HT1080 (cell line): Measurements from ENCODE around the gene SETD7. TPM values are rescaled to one million over a fixed set of nuclear protein-coding genes. Genes with fewer than 3 reads are reported as not detected.
A peak's percentile ranks its signal among the peaks of the same experiment; 100 is the strongest.

Experiments
- DNase-seq: peaks from one replicate; pipeline ENCODE4 v3.0.0-alpha.2; 2015; ENCODE audit warnings: low read depth
- polyA plus RNA-seq, 2 experiments: library from polyadenylated mRNA; depleted of rRNA; stranded (reverse); fragments of >200 nt; gene quantifications; 2 replicates each; pipeline ENCODE4 v1.2.3, GENCODE V29; 2015
- total RNA-seq: library from RNA; depleted of rRNA; stranded (reverse); fragments of >200 nt; shearing (Covaris generic); gene quantifications from 2 replicates; pipeline ENCODE4 v1.2.3, GENCODE V29; 2014; rRNA removed

Gene SETD7
- total RNA-seq = 42.2 and 45.2 TPM in 2 replicates
- polyA plus RNA-seq (2015; cell fraction: cytosol; rRNA removed) = 26.0 and 33.2 TPM in 2 replicates
- polyA plus RNA-seq (2015; cell fraction: nucleus; rRNA removed) = 19.7 and 20.2 TPM in 2 replicates

- DNase-seq = peak; percentile 84
Measured at GRCh38 chr4:139556071-139556723, at the start of gene SETD7. Gene SETD7, minus strand, starts transcription at chr4:139556219. Its CDS starts 82 bp downstream, at chr4:139556137.

GRCh38 chr4:139605516-139605915 is 49.5 kb upstream of the SETD7 start:
- no peak for DNase-seq

- peak; percentile 66 for DNase-seq
Measured at GRCh38 chr4:139603576-139604410, 47.8 kb upstream of the SETD7 start.

DNA sequence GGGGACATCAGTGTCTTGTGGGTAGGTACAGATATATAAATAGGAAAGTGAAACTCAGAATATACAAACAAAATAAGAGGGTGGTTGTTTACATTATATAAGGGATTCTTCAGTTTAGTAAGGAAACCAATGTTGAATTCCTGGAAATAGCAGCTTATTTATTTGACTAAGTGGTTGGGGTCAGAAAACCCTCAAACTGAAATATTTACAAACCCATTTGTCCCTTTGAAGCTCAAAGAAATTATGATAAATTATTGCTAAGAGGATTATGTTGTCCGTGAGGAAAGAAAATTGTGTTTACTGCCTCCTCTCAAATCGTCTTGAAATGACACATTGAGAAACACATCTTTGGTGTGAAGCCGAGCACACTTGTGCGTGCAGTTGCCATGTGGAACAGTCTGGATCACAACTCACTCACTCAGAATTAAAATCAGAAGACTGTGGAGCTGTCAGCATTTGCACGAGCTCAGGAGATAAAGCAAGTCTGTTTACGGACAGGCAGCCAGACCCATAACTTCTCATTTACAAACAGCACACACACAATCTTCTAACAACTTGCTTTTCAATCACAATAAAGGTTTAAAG is 46.8 kb upstream of the SETD7 start:
- no peak for DNase-seq

DNA sequence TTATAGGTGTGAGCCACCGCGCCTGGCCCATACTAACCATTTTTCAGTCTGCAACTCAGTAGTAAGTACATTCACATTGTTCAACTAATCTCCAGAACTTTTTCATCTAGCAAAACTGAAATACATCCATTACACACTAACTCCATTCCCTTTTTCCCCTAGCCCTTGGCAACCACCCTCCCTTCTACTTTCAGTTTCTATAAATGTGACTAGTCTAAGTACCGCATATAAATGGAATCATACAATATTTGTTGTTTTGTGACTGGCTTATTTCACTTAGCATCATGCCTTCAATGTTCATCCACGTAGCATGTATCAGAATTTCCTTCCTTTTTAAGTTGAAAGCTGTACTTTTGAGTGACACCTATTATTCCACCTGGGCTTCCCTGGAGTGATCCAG is 44.6 kb upstream of the SETD7 start:
- no peak for DNase-seq

GRCh38 chr4:139599594-139600374 is 43.8 kb upstream of the SETD7 start:
- peak; percentile 86 for DNase-seq

- DNase-seq = no peak
Measured at GRCh38 chr4:139599076-139599475, 43.1 kb upstream of the SETD7 start.

DNA sequence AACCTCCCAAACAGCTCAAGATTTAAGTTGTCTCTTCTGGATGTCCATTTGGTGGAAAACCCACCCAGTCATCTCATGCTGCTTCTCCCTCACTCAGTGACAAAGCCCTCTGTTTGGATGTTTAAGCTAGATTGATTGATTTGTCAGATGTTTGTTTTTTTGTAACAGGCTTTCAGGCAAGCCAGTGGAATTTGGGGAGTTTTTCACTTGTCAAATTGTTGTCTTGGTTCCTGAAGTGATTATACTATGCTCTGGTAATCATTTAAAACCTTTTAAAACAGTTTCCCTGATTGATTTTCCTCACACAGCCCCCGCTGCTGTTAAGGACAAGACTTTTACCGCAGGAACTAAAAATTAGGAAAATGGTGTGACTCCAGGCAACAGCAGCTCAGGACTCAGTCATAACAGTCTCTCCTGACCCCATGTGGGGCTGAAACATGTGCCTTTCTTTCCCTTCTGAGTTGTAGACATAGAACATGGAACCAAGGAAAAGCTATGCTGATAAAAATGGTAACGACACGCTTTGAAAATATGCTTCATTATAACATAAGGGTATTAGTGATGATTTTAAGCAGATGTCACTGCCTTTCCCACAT is 40.8 kb upstream of the SETD7 start:
- no peak for DNase-seq

- peak; percentile 27 for DNase-seq
Measured at GRCh38 chr4:139596034-139596683, 40.1 kb upstream of the SETD7 start.

DNA sequence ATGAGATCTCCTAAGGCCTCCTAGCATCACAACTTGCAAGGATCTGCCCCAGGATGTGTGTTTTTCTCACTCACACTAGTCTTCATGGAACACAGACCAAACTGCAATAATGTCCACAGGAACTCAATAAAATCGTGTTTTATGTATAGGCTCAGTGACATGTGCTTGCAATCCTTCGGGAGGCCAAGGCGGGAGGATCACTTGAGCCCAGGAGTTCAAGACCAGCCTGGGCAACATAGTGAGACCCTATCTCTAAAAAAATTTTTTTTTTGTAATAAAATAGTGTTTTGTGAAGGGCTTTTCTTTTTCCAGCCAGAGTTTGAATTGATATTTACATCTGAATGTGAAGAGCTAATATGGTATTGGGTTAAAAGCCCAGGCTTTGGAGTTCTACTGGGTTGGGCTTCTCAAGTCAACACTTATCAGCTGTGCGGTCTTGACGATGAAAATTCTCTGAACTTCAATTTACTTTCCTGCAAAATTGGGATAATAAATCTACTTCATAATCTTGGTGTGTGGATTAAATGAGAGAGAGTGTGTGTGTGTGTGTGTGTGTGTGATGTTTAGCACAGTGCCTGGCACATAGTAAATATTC is 38.7 kb upstream of the SETD7 start:
- no peak for DNase-seq

DNA sequence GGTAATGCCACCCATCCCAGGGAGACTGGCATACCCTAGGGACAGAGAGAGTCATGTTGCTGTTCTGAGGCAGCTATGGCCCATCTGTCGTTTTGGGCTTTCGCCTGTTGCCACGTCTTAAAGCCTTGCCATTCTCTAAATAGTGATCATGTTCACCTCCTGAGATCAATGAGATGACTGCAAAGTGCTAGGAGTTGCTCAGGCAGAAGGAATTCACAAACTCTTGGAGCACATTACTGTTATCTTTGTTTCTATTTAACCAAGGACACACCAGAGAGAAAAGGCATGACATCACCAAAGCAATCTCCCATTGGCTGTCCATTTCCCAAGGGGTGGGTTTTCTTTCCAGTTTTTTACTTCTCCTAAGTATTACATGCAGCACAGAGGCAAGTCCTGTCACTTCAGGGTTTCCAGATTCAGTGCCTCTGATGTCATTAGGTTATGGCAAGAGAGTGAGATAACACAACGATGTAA is 37.1 kb upstream of the SETD7 start:
- no peak for DNase-seq

DNA sequence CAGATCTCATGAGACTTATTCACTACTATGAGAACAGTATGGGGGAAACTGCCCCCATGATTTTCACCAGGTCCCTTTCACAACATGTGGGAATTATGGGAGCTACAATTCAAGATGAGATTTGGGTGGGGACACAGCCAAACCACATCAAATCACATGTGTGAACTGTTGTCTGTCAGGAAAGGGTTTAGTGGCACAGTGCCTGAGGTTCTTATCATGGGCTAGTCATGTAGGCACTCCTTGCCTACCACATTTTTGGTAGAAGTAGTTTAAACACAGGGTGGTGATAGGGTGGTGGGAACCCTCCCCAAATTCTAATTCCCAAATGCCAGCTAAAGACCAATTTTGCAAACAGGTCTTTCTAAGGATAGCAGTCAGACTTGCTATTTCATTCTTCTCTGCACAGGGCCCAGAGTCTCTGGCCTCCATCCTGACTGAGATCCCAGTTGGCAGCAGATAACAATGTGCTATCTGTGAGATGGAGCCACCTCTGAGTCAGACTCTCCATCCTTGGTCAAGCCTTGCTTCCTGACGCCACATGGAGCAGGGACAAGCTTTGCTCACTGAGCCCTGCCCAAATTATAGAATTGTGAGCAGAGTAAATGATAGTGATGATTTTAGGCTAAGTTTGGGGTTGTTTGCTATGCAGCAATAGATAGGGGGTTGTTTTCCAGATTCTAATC is 33.5 kb upstream of the SETD7 start:
- peak; percentile 26 for DNase-seq

DNA sequence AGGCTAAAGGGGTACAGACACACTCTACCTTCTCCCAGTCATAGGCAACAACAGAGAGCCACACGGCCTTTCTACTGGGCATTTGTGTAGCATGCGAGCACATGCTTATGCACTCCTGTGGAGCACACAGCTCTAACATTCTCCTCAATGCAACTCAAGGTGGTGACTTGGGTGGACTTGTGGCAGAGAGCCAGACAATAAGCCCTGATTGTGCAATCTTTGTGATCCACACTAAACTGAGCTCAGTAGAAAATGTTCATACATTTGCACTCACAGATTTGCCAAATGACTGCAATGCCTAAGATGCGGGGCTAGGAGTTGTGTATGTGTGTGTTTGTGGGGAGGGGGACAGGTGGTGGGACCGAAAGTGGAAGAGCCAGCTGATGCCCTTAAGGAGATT is 31.4 kb upstream of the SETD7 start:
- DNase-seq = no peak

- no peak for DNase-seq
Measured at GRCh38 chr4:139585473-139585872, 29.5 kb upstream of the SETD7 start.

DNA sequence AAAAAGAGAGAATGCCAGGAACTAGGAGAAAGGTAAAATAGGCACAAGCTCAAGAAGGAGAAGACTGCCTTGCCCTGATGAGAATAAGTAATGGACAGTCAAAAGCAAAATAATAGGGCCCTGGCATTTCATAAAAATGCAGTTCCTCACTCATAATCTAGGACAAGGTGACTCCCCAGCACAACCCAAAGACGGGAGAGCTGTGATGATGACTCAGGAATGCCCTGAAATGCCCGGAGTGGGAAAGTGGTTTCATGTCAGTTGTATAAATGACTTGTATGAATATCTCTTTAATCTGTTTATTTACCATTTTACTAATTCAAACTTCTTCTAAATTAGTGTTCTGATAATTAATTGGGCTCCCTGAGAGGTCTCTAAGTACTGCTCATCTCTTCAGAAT is 28.8 kb upstream of the SETD7 start:
- DNase-seq = peak; percentile 31

- no peak for DNase-seq
Measured at GRCh38 chr4:139584013-139584412, 28.0 kb upstream of the SETD7 start.

DNA sequence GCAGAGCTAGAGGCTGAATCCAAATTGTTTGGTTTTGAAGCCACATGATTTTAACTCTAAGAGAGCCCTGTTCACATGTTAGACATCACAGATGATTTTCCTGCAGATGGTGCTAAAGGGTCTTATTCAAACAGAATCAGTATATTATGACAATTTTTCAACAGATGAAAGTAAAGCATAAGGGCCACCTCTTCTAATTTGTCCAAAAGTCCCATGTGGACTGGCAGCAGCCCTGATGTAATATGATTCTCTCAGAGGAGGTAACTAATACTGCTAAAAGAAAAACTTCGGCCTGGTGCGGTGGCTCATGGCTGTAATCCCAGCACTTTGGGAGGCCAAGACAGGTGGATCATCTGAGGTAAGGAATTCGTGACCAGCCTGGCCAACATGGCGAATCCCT is 26.0 kb upstream of the SETD7 start:
- DNase-seq = no peak

GRCh38 chr4:139581096-139581495 is 25.1 kb upstream of the SETD7 start:
- DNase-seq = no peak

DNA sequence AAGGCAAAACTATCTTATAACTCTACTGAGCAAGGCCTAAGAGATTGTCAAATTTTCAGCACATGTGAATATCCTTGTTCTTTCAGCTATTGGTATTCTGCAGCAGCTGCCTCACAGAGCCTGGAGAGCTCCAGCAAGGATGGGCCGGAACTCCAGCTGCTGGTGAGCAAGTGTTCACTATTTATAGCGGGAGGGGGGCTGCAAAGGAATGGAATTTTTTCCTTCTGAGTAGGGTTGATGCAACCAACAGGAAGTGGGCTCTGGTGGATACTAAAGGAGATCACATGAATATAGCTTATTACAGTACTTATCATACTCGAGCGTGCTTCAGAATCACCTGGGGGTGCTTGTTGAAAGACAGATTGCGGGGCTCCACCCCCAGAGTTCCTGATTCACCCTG is 20.2 kb upstream of the SETD7 start:
- peak; percentile 68 for DNase-seq
